Activated T-cell treated with anti-CD3 and anti-CD28 coated beads, Interleukin-2, amount 50 U/mL, for 1 hour (primary cell): ENCODE measurements around the gene CLSTN2.

Source experiments
- DNase-seq: peaks from one replicate; pipeline ENCODE4 v3.0.0-alpha.2; 2020

The CLSTN2 gene

GRCh38 chr3:140159646-140160045 is 224.7 kb downstream of the CLSTN2 start:
- no peak for DNase-seq

- no peak for DNase-seq
Observed at GRCh38 chr3:140160553-140160952, 225.6 kb downstream of the CLSTN2 start.

- no peak for DNase-seq
Observed at GRCh38 chr3:140162551-140162950, 227.6 kb downstream of the CLSTN2 start.

DNA sequence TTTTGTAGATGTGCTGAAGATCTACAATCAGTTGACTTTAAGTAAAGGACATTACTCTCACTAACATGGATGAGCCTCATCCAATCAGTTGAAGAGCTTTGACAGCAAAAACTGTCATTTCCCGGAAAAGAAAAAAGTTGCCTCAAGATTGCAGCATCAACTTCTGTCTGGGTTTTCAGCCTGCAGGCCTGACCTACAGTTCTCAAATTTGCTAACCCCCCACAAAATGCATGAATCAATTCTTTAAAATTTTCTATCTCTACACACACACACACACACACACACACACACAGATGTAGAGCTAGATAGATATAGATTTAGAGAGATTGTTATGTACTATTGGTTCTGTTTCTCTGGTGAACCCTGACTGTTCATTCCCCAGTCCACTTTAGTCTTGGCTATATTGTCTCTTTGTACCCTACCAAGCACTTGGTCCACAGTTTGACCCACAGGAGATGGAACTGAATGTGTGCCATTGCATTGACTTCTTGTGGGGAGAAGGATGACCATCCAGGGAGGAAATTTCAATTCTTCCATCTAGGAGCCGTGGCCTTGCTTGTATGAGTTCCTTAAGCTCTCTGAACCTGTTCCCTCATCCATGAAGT is 228.3 kb downstream of the CLSTN2 start:
- DNase-seq: no peak

GRCh38 chr3:140164156-140164555 is 229.2 kb downstream of the CLSTN2 start:
- no peak for DNase-seq

GRCh38 chr3:140164922-140165590 is 230.1 kb downstream of the CLSTN2 start:
- DNase-seq: no peak

- DNase-seq: no peak
Observed at GRCh38 chr3:140165781-140166180, 230.8 kb downstream of the CLSTN2 start.

DNA sequence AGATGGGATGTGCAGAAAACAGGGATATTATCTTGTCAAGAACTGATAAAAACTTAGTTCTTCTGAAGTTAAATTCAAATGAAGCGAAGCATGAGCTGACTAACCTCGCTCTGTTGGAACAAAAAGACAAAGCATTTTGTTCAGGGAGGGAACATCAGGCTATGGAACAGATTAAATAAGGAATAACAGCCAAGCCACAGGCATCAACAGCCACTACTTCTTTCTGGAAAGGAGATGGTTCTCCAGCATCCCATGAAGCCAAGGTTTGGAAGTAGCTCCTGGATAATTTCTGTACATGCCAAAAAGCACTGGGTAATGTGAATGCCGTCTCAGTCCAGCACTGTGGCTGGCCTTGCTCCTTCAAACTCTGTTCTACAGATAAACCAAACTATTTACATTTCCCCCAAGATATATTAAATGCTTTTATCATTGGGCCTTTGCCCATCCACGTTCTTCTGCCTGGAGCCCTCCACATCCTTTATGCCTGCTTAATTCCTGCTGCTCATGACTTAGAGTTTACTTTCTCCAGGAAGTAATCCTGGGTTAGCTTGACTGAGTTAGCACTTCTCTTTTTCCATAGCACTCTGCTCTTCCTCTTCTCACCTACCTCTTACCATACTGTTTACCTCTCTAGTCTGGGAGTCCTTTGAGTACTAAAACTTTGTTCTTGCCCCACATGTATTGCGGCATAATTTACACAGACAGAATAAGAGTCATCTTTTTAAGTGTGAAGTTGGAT is 232.0 kb downstream of the CLSTN2 start:
- no peak for DNase-seq

DNA sequence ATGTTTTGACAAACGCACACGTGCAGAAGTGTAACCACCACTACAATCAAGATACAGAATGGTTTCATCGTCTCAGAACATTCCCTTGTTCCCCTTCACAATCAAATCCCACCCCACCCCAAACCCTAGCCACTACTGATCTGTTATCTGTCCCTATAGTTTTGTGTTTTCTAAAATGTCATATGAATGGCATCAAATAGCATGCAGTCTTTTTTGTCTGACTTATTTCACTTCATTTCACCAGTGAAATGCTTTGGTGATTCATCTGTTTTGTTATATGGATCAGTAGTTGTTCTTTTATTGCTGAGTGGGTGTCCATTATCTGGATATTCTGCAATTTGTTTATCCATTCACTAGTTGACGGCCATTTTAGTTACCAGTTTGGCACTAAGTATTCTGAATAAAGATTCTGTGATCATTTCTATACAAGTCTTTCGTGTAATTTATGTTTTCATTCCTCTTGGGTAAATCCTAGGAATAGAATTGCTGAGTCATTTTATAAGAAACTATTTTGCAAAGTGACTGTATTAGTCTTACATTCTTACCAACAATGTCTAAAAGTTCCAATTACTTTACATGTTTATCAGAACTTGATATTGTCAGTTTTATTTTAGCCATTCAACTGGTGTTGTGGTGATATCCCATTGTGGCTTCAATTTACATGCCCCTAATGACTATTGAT is 232.8 kb downstream of the CLSTN2 start:
- DNase-seq: no peak

GRCh38 chr3:140170612-140171011 is 235.6 kb downstream of the CLSTN2 start:
- DNase-seq: no peak

GRCh38 chr3:140176526-140176925 is 241.5 kb downstream of the CLSTN2 start:
- DNase-seq: no peak

DNA sequence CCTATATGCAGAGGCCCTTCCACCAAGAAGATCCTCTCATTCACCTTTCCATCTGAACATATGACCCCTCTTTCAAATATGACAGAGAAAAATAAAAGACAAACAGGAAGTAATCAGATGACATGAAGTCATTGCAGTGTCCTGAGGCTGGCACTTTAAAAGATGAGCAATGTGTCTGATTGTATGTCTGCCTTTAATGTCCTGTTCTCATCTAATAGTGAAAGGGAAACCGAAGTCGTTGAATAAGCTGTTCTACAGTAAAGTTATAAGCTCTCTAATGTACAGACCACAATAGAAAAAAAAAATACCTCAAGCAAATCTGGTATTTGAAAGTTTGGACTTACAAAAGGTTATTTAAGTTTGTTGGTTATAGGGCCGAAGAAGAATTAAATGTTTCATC is 243.0 kb downstream of the CLSTN2 start:
- DNase-seq: no peak

- no peak for DNase-seq
Observed at GRCh38 chr3:140178482-140178881, 243.5 kb downstream of the CLSTN2 start.

DNA sequence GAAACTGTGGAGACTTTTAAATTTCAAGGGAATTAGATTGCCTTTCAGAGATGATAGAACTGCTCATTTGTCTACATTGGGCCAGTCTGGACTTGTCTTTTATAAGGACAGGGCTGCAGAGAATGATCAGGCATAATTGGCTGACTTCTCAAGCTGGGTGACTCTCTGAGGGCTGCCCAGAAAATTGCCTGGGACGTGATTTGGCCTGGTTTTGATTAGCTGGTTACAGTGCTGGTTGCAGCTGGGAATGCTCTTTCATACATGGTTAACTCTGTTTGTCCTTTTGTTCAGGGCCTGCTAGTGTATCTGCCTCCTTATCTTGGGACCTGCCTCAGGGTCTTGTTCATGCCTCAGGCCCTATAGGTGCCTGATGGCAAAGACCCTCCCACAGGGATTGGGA is 245.6 kb downstream of the CLSTN2 start:
- DNase-seq: no peak

DNA sequence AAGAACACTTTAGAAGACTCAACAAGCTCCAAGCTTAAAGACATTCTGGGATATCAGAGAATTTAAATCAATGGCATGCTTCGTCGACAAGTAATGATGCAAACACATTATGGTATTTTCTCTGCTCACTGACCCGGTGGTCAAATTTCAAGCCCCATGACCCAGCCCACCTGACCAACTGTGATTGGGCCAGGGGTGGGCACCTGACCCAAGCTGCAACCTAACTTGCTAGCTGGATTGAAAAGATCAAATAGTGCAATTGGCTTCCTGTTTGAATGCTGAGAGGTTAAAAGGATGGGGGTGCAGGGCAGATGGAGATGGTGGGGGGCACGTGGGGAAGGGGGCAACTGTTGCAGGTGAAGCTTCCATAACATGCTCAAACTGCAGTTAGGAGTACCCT is 250.4 kb downstream of the CLSTN2 start:
- DNase-seq: no peak

- no peak for DNase-seq
Observed at GRCh38 chr3:140186421-140186920, 251.5 kb downstream of the CLSTN2 start.

- no peak for DNase-seq
Observed at GRCh38 chr3:140187028-140187427, 252.0 kb downstream of the CLSTN2 start.

DNA sequence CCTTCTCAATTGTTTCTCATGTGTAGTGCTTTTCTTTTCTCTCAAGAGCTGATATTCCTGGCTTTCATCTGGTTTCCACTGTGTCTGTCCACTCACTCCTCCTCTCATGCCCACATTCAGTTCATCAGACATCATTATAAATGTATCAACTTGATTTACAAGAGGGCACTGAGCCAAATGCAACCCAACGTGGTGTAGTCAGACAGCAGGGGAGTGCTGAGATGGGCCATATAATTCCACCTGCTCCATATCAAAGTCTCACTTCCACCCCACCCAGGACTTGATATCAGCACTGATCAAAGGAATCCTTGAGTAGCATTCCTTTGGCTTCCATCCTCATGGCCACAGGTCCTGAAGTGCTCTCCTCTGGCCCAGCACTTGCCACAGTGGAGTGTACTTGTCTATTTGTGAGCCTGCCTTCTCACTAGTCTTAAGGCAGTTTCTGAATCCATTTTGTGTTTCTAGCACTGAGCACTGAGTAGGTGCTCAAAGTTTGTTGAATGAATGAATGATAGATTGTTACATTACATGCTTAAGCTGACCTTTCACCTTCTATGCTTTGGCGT is 252.8 kb downstream of the CLSTN2 start:
- no peak for DNase-seq

DNA sequence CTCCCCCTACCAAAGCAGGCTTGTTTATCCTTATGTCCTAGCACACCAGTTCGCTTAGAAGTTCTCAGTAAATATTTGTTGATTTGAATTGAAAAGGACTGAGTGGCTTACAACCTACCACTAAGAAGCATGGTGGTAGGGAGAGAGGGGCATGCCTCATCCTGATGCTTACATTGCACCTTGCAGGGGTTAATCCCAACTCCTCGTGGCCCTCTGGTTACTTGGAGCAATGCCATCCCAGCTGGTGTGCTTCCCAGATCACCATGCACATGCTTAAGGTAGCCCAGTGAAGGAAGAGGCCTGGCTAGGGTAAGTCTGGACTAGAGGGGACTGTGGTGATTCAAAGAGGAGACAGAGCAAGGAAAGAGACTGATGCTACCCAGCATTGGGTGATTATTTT is 253.3 kb downstream of the CLSTN2 start:
- DNase-seq: no peak

GRCh38 chr3:140189267-140189666 is 254.3 kb downstream of the CLSTN2 start:
- DNase-seq: no peak

DNA sequence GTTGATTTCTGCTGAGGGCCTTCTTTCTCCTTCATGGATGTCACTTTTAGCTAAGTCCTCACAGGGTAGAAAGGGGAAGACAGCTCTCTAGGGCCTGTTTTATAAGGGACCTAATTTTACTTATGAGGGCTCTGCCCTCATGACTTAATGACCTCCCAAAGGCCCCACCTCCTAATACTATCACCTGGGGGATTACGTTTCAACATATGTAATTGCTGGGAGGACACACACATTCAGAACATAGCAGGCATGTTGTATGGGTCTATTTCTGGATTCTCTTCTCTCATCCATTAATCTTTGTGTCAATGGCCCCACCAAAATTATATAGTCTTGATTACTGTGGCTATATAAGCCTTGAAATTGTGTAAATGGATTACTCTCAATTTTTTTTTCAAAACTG is 255.0 kb downstream of the CLSTN2 start:
- no peak for DNase-seq

- DNase-seq: no peak
Observed at GRCh38 chr3:140196970-140197369, 262.0 kb downstream of the CLSTN2 start.

DNA sequence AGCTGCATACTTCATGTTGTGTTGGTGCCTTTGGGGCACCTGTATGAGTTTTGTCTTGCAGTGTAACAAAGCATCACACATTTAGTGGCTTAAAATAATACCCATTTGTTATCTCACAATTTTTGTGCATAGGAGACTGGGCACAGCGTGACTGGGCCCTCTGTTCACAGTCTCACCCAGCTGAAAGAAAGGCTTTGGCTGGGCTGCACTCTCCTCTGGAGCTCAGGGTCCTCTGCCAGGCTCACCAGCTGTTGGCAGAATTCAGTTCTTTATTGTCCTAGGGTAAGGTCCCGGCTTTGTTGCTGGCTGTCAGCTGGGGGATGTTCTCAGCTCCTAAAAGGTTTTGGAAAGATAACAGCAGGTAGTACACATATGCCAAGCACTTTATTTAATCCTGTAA is 263.3 kb downstream of the CLSTN2 start:
- no peak for DNase-seq
